AG08395 (cell line): ENCODE measurements around the gene INVS.
"Not testable (repeated sequence)": the region's sequence is repeated elsewhere in the genome, so short reads cannot be mapped to it uniquely, and the experiment has no call there.

Source experiments
- DNase-seq: peaks from one replicate; pipeline ENCODE4 v3.0.0; 2012; ENCODE audit warnings: mixed read lengths, low spot score

Gene INVS, protein sequence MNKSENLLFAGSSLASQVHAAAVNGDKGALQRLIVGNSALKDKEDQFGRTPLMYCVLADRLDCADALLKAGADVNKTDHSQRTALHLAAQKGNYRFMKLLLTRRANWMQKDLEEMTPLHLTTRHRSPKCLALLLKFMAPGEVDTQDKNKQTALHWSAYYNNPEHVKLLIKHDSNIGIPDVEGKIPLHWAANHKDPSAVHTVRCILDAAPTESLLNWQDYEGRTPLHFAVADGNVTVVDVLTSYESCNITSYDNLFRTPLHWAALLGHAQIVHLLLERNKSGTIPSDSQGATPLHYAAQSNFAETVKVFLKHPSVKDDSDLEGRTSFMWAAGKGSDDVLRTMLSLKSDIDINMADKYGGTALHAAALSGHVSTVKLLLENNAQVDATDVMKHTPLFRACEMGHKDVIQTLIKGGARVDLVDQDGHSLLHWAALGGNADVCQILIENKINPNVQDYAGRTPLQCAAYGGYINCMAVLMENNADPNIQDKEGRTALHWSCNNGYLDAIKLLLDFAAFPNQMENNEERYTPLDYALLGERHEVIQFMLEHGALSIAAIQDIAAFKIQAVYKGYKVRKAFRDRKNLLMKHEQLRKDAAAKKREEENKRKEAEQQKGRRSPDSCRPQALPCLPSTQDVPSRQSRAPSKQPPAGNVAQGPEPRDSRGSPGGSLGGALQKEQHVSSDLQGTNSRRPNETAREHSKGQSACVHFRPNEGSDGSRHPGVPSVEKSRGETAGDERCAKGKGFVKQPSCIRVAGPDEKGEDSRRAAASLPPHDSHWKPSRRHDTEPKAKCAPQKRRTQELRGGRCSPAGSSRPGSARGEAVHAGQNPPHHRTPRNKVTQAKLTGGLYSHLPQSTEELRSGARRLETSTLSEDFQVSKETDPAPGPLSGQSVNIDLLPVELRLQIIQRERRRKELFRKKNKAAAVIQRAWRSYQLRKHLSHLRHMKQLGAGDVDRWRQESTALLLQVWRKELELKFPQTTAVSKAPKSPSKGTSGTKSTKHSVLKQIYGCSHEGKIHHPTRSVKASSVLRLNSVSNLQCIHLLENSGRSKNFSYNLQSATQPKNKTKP

DNA sequence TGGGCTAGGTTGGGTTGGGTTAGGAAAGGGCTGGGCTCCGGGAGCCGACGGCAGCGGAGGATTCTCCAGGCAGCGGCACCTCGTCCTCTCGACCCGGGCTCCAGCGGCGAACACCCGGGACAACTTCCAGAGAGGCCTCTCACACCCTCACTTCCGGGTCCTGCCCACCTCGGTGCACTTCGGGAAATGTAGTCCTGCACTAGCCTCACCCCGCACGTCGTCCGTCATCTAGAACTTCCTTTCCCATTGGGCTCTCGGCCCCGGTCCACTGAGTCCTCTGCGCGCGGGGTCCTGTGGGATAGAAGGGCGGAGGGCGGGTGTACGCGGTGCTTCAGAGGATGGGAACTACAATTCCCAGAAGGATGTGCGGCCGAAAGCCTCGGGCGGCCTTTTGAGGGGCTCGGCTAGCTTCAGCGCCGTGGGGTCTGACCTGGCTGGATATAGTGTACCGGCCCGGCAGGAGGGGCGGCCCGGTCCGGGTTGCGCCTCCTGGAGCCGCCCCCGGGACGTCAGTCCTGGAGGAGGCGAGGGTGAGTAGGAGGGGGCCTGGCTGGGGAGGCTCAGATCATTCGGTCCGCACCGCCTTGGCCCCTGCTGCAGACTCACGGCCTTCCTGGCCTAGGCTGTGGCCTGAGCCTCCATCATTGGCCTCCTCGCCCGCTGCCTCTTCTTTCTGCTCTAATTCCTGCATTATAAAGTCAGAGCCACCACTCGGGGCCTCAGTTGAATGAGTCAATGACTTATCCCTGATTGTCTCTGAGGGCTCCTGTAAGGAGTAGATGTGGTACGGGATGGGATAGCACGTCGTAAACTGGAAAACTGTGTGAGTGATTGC is at the start of gene INVS, which contains the start of gene ERP44:
Gene INVS, plus strand, starts transcription at position 357 of the 835 bp plus-strand sequence. CDS start 5,279 bp downstream, outside the sequence.
Gene ERP44, minus strand, starts transcription at position 114 of the 835 bp plus-strand sequence. CDS start 160 bp downstream, outside the sequence.
- peak; percentile 97 for DNase-seq

DNA sequence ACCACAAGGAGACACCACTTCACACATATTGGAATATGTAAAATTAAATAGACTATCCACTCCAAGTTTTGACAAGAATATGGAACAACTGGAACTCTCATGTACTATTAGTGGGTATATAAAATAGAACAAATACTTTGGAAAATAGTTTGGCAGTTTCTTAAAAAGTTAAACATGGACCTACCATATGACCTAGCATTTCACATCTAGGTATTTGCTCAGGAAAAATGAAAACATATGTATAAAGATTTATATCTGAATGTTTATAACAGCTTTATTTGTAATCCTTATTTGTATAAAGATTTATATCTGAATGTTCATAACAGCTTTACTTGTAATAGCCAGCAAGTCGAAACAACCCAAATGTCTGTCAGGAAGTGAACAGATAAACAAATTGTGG is 49.5 kb upstream of the INVS start:
- DNase-seq: no peak

DNA sequence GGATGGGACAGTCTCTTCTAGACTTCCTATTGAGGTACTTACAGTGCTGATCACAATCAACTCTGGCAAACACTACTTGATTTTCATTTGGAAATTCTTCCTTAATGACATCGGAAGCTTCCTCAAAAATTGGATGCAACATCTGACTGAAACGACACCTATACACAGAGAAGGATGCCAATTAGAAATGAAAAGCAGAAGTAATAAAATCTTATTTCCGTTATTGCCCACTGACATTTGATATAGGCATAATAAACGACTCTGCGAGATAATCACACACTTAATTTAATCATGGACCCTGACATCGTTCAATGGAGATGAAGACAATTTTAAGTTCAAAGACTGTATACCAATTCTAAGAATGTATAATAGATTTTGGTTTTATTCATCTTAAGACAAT is 46.7 kb upstream of the INVS start:
- no peak for DNase-seq

DNA sequence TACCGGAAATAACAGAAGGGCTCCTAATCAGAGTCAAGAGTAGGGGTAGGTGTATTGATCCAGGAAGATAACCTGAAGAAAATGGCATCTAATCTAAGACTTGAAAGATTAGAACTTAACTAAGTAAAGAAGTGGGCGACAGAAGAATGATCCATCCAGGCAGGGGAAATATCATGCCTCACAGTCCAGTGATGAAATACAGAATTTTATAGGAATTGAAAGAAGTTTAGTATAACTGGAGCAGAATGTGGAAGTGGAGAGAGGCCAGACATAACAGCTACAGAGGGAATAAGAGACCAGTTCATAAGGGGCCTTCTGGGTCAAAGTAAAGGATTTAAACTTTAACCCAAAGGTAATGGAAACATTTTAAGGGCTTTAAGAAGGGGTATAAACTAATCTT is 42.5 kb upstream of the INVS start:
- DNase-seq: no peak

DNA sequence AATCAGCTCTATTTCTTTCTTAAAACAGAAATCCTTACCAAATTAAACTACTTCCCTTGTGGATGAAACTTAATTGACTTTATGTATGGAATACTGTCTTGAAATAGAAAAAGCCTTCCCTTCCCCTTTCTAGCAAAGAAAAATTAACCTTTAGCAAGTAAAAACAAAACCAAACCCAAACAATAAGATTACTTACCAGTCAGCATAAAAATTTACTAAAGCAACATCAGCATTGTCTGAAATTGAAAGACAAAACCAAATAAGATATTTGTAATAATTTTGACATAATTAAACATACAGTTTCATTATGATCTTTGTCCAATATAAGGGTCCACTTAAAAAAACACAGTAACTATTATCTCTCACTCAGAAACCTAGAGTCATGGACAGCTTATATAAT is 41.4 kb upstream of the INVS start:
- no peak for DNase-seq

DNA sequence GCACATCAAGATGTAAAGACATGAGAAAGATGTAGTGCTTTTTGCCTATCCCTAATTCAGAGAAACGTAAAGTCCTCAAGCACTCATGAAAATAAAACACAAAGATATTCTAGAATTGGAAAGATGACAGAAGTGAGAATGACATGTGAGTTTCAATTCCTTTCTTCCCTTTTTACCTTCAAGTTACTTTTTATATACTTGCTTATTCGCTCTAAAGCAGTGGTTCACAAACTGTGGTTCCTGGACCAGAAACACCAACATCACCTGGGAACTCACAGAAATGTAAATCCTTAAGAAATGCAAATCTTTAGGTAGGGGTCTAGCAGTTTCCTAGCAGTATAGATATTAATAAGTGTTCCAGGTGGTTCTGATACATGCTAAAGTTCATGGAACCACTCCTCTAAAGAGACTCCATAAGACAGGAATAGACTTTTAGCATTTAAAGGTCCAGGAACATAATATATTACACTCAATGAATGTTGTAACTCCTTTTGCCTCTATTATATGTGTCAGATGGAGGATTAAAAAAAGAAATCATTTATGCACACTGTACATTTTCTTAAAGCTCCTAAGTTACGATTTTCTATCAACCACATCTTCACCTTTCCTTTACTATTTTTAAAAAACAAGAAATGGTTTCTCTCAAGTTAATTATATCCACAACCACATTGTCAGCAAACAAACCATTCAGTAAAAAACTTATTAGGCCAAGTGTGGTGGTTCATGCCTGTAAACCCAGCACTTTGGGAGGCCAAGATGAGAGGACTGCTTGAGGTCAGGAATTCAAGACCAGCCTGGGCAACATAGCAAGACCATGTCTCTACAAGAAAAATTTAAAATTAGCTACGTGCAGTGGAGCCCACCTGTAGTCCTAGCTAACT is 40.1 kb upstream of the INVS start:
- DNase-seq: no peak

DNA sequence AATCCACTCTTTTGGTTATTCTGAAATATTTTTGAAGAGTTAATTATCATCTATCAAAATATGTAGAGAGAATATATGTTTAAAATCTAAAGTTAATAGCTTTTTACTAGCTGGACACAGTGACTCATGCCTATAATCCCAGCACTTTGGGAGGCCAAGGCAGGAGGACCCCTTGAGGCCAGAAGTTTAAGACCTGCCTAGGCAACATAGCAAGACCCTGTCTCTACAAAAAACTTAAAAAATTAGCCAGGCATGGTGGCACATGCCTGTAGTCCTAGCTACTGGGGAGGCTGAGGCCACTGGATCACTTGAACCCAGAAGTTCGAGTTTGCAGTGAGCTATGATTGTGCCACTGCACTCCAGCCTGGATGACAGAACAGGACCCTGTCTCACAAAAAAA is 36.4 kb upstream of the INVS start:
- not testable (repeated sequence) for DNase-seq

DNA sequence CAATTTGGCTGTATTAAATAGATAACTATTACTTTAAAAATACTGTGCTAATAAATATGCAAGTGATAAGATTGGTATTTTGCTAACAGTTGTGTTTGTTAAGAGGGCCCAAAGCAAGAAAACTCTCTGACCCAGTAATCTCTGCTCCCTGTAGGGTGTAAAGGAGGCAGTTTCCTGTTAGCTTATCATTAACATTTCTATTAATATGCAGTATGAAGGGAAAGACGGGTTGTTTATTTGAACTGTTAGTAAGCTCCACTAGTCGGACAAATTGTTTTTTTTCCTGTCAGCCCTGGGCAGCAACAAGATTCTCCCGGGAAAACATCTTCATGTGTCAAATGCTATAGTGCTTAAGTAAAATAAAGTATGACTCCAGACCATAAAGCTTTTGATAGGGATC is 35.9 kb upstream of the INVS start:
- DNase-seq: no peak

DNA sequence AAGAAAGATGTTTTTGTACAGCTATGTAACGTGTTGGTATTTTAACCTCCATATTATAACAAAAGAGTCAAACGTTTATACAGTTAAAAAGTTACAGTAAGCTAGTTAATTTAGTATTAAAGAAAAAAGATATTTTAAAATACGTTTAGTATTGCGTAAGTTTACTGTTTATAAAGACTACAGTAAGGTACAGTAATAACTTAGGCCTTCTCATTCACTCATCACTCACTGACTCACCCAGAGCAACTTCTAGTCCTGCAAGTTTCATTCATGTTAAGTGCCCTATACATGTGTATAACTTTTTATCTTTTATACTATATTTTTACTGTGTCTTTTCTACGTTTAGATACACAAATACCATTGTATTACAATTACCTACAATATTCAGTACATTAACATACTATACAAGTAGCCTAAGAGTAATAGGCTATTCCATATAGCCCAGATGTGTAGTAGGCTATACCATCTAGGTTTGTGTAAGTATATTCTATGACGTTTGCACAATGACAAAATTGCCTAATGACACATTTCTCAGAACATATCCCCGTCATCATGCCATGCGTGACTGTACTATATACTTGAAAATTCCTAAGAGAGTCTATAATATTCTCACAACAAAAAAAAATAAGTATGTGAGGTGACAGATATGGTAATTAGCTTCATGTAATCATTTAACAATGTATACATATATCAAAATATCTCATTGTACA is 34.0 kb upstream of the INVS start:
- DNase-seq: no peak

DNA sequence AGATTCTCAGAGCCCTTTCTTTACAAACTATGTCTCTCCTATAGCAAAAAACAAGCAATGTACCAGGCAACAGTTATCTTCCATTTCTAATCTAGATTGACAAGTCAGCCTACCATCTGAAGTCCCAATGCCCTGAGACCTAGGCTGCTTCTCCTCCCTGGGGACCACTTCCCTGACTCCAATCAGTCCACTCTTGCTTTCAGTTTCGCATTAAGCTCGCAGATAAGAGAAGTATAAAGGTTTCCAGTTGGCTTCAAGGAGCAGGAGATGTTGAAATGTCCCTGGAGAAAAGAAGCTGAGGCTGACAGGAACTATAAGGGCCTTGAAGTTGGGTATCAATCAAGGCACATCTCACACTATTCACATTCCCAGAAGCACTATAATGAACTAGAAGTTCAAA is 32.5 kb upstream of the INVS start:
- DNase-seq: no peak

DNA sequence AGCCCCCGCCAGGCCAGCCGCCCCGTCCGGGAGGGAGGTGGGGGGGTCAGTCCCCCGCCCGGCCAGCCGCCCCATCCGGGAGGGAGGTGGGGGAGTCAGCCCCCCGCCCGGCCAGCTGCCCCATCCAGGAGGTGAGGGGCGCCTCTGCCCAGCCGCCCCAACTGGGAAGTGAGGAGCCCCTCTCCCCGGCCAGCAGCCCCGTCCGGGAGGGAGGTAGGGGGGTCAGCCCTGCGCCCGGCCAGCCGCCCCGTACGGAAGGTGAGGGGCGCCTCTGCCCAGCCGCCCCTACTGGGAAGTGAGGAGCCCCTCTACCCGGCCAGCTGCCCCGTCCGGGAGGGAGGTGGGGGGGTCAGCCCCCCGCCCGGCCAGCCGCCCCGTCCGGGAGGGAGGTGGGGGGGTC is 31.1 kb upstream of the INVS start:
- not testable (repeated sequence) for DNase-seq

DNA sequence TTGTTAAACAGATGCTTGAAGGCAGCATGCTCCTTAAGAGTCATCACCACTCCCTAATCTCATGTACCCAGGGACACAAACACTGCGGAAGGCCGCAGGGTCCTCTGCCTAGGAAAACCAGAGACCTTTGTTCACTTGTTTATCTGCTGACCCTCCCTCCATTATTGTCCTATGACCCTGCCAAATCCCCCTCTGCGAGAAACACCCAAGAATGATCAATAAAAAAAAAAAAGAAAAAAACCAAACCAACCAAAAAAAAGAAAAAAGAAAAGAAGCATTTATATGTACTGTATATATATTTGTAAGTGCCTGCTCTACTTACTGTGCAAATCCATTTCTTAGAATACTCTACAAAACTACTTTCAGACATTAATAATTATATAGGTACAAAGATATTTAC is 30.0 kb upstream of the INVS start:
- not testable (repeated sequence) for DNase-seq

DNA sequence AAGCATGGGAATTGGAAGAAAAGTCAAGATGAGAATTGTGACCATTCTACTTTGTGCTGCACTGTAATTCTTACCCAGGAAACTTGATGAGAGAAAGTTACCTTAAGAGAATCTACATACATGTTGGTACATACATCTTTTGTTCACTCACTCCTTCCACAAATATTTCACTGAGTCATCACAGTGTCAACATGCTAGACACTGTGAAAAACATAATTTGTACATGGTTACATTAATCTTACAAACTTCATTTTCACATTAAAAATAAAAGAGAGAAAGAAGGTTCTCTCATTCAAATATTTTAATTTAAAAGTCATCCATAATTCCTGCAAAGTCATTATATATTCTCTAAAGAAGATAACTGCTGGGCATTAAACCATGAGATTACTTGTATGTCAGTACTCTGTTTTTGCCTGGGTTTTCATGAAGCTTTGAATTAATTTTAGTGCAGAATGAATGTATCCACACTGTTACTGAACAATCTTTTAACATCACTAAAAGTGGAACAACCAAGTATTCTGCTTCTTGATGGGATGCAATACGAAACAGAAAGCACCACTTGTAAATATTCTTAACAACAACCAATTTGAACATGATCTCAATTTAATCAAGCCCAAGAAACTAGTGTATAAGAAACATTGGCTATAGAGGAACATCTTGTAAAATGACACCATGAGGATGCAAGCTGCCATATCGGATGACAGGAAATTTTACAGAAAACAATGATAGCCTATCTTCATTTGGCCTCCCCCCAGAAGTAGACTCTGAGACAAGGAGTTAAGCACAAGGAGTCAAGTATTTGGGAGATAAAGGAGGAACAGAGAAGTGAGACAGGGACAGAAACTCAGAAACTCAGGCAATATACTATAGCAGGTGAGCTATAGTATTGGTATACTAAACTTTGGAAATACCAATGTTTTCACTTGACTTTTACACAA is 28.7 kb upstream of the INVS start:
- DNase-seq: no peak

DNA sequence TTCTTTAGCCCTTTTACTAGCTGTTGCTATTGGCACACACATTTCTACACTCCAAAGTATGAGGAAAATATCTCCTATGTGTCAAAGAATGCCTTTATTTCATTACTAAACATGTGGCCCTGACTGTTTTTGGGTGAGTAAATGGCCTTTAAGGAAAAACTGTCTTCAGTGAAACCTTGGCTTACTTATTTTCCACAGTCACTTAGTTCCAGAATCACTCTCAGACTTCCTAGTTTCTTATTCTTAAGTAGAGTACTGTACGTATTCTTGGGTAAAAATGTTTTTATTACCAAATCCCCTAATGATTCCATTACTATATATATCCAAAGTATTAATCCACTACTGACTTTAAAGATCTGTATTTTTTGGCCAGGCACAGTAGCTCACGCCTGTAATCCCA is 27.8 kb upstream of the INVS start:
- DNase-seq: no peak

DNA sequence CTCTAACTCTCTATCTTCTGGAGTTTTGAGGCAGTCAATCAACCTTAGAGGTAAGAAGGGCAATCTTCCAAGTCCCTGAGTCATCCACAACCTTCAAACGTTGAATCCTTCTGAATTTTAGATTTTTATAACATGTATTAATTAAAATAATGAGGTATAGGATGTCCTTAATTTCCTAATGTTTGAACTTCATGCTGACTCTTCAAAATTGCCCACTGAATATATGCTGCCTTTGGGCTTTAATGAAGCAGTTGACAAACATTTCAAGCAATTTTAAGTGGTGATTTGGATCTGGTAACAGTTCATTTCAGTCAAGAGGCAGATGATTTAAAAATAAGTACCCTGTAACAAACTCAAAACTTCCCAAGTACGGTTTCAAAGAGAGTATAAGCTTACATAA is 26.2 kb upstream of the INVS start:
- no peak for DNase-seq

DNA sequence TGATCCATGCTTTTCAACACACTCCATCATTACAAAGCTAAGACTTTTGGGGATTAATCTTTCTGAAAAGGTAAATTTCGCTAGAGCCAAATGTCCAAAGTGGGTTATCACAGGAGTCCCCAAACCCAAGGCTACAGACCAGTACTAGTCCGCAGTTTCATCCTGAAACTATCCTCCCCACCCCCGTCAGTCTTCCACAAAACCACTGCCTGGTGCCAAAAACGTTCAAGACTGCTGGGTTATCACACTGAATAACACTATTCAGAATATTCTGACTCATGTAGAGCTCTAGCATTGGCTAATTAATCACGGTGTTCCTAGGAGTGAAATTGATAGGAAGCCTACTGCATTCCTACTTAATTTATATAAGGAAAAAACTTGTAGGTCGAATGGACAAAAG is 24.9 kb upstream of the INVS start:
- no peak for DNase-seq

DNA sequence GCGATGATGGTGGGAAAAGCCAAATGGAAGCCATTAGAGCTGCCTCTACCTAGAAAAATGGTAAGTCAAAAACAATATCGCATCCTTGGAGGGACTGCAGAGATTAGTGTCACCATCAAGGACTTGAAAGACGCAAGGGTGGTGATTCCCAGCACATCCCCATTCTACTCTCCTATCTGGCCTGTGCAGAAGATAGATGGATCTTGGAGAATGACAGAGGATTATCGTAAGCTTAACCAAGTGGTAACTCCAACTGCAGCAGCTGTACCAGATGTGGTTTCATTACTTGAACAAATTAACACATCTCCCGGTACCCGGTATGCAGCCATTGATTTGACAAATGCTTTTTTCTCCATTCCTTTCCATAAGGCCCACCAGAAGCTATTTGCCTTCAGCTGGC is 24.1 kb upstream of the INVS start:
- DNase-seq: no peak

DNA sequence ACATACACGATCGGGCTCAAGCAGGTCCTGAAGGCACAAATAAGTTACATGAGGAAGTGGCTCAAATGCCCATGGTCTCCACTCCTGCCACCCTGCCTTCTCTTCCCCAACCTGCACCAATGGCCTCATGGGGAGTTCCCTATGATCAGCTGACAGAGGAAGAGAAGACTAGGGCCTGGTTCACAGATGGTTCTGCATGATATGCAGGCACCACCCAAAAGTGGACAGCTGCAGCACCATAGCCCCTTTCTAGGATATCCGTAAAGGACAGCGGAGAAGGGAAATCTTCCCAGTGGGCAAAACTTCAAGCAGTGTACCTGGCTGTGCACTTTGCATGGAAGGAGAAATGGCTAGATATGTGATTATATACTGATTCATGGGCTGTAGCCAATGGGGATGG is 22.8 kb upstream of the INVS start:
- DNase-seq: not testable (repeated sequence)

DNA sequence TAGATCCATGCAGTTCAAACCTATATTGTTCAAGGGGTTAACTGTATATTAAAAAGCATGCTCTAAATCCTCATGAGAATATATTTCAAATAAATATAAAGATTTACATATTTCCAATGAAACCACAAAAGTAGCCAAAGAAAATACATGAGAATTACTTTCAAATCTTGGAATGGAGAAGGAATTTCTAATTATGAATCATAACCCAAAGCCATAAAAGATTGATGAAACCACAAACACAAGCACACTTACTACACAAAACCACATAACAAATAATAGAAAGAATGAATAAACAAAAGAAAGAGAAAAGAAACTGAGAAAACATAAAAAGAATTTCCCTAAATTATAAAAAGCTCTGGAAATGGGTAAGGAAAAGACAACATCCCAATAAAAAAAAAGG is 16.3 kb upstream of the INVS start:
- DNase-seq: peak; percentile 54
